GM21515 (cell line): ENCODE results near the gene CALY.
A peak's percentile ranks its signal among the peaks of the same experiment; 100 is the strongest.
"Not testable (repeated sequence)": the region's sequence is repeated elsewhere in the genome, so short reads cannot be mapped to it uniquely, and the experiment has no call there.

ENCODE experiments used
- ATAC-seq: cut with Tn5 transposase; IDR thresholded peaks from one replicate; pipeline ENCODE4 v1.9.1; 2021; ENCODE audit not compliant: unreplicated experiment

The CALY gene

DNA sequence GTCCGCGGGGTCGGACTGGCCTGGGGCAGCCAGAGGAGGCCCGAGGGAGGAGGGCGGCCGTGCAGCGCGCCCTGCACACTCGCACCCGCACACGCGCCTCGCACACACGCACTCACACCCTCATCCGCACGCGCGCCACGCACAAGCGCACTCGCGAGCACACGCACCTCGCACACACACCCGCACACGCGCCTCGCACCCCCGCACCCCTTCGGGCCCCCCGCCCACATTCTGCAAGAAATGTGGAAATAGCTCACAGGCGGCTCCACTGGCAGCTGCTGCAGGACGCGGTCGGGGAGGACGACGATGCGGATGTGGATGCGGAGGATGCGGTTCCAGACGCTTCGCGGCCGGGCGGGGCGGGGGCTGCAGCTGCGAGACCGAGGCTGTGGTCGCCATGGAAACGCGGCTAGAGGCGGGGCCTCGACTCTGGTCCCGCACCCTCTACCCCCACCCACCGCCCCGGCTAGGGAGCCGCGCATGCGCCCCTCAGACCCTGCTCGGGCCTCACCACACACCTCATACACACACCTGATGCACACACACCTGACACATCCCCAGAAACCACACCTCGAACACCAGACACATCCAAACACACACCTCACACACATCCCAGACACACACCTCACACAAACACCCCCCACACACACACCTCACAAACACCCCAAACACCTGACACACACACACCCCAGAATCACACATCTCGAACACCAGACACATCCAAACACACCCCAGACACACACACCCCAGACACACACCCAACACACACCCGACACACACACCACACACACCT lies at the start of gene CALY:
Gene CALY, minus strand, starts transcription at position 320 of the 793 bp plus-strand sequence. CDS start 7,907 bp downstream, outside the sequence.
- ATAC-seq: no peak

DNA sequence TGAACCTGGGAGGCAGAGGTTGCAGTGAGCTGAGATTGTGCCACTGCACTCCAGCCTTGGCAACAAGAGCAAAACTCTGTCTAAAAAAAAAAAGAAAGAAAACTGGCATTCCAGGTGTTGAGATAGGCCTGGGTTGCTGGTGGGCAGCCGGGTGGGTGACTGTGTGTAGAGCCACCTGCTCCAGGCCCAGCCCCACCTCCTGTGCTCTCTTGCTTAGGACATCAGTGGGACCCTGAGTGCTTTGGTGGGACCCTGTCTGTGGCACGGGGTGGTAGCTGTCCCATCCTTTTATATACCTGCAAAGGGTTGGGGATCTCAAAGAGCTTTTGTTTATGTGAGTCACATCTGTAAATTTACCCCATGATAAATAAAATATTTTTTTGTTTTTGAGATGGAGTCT lies 48.5 kb upstream of the CALY start:
- ATAC-seq: no peak

GRCh38 chr10:133384071-133384470 lies 47.4 kb upstream of the CALY start:
- ATAC-seq: no peak

- ATAC-seq: no peak
Measured at GRCh38 chr10:133383551-133383950, 46.9 kb upstream of the CALY start.

DNA sequence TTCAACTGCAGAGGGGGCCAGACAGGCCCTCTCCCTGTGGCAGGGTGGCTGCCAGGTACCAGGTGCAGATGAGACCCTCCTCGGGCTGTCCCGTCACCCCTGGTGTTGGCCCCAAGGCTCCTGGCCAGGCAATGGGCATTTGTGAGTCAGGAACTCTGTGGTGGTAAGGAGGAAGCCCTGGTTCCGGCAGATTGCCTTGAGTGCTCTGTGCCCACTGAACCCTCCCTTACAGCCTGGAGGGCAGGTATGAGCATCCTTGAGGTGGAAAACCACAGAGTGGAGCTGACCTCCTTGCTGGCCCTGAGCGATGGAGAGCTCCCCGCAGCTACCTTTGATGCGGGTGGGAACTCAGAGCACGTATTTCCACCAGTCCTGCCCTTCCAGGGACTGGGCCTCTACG lies 44.3 kb upstream of the CALY start:
- ATAC-seq: no peak

DNA sequence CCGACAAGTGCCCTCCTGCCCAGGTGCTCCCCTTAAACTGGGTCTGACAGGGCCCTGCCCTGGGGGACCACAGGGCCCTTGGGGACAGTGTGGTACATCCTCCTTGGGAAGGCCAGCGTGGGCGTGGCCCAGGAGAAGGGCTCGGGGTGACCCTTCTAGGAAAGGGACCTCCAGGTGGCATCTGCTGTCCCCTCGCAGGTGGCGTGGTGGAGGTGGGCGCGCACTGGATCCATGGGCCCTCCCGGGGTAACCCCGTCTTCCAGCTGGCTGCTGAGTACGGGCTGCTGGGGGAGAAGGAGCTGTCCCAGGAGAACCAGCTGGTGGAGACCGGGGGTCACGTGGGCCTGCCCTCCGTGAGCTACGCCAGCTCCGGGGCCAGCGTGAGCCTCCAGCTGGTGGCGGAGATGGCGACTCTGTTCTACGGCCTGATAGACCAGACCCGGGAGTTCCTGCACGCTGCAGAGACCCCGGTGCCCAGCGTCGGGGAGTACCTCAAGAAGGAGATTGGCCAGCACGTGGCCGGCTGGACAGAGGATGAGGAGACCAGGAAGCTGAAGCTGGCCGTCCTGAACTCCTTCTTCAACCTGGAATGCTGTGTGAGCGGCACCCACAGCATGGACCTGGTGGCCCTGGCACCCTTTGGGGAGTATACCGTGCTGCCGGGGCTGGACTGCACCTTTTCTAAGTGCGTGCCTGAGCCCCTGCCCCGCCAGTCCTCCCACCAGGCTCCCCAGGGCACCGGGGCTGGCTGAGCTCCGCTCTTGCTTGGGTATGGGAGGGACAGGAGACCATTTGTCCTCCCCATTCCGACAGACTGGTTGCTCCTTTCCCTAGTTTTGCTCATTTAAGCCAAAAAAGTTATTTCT lies 43.3 kb upstream of the CALY start:
- ATAC-seq: peak; percentile 2

- peak; percentile 54 for ATAC-seq
Measured at GRCh38 chr10:133379152-133379800, 42.6 kb upstream of the CALY start, which contains the start of gene PAOX. TSS of gene PAOX (plus strand) at chr10:133379262. CDS start at chr10:133379317, 55 bp downstream.

DNA sequence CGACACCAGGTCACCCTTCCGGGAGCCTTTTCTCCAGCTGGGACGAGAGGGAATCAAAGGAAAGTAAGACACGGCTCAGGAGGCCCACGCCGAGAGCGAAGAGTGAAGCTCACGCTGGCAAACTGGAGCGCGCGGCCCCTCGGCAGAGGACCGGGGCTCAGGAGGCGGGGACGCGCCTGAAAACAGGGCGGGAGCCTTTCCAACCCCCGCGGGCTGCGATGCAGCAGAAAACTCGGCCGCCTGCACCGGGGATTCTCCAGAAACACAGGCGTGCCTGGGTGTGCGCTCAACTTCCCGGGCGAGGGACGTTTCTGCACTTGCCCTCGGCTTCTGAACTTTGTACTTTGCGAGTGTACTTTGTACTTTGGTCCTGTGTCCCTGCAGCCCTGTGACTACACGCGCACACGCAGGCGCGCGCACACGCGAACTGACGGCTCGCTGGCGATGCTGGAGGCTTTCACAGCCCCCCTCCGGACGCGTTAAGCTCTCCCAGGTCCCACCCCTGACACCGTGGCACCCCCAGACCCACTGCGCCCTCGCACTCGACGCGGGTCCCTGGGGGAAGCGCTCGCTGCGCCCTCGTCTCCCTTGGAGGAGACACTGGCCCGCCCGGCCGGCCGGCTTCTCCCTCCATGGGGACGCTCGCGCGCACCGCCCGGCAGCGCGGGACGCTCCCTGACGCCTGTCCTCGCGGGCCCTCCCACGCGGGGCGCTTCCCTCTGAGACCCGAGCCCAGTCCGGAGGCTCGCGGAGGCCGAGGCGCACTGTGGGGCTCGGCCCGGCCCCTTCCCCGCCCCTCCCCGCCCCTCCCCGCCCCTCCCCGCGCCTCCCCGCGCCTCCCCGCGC lies 41.8 kb upstream of the CALY start:
- ATAC-seq: peak; percentile 39

GRCh38 chr10:133377818-133378250 lies 41.1 kb upstream of the CALY start:
- no peak for ATAC-seq

GRCh38 chr10:133377025-133377817 lies 40.5 kb upstream of the CALY start:
- ATAC-seq: no peak

GRCh38 chr10:133376183-133376582 lies 39.5 kb upstream of the CALY start:
- ATAC-seq: not testable (repeated sequence)

DNA sequence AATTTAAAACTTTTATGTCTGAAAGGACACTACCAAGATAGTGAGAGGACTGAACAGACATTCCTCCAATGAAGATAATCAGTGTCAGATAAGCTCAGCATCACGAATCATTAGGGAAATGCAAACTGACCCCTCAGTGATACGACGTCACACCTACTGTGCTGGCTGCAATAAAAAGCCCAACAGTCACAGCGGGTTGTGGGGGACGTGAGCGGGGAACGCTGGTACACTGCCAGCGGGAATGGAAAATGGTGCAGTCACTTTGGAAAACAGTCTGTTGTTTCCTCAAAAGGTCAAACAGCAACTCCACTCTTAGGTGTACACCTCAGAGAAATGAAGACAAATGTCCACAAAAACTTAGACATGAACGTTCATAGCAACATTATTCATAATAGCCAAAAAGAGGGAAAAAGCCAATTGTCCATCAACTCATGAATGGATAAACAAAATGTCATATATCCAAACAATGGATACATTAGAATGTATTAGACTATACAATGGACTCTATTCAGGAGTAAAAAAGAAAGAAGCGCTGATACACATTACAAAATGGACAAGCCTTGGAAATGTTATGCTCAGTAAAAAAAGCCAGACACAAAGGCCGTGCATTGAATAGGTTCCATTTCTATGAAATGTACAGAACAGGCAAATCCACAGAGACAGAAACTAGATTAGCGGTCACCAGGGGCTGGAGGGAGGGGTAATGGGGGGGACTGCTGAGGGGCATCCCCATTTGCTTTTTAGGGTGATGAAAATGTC lies 38.8 kb upstream of the CALY start:
- ATAC-seq: no peak

GRCh38 chr10:133373174-133374090 lies 36.7 kb upstream of the CALY start, which contains the start of gene ECHS1:
TSS of gene ECHS1 (minus strand) at chr10:133373354. CDS start at chr10:133373333, 21 bp downstream.
- ATAC-seq: peak; percentile 99

GRCh38 chr10:133372507-133372906 lies 35.8 kb upstream of the CALY start:
- ATAC-seq: no peak

DNA sequence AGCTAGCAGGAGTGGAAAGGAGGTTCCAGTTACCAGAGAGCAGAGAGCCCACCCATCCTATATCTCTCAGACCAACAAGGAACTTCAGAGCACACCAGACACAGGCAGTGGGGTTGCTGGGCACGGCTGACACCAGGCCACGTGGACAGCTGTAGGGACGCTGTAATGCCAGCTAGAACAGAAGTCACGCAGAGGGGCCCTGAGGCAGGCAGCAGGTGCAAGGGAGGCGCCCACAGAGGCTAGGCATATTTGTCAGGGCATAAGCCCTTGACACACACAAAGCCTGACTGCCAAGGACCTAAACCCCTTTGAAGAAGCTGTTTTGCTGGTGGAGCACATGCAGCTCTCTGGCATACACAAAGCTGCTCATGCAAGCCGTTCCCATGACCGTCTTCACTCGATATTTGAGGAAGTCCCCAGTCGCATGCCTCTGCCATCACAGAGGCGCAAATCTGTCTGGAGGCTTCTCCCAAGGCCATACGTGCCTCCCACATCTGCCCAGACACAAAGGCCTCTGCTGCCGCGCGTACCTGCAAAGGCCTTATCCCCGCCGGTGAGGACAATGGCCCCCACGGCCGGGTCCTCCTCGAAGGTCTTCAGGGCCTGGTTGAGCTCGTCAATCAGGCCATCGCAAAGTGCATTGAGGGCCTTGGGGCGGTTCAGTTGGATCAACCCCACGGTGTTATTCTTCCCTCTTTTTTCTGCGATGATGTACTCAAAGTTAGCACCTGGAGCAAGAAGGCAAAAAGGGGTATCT lies 33.5 kb upstream of the CALY start:
- no peak for ATAC-seq

DNA sequence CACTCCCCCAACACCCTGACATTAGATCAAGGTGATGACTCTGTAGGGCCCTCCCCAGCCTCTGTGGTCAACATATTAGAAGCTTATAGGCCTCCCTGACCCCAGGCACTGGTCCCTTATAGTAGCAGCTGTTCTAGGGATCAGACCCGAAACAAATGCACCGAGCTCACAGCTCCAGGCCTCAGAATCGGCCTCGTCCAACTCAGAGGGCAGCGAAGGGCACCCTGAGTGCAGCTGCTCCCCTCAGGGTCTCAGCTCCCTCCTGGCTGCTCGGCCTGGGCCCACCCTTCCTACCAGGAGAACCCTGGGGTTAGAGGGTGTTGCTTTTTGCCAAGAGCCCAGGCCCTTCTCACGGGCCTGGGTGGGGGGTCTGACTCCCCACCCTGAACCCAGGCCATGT lies 31.5 kb upstream of the CALY start:
- ATAC-seq: no peak

DNA sequence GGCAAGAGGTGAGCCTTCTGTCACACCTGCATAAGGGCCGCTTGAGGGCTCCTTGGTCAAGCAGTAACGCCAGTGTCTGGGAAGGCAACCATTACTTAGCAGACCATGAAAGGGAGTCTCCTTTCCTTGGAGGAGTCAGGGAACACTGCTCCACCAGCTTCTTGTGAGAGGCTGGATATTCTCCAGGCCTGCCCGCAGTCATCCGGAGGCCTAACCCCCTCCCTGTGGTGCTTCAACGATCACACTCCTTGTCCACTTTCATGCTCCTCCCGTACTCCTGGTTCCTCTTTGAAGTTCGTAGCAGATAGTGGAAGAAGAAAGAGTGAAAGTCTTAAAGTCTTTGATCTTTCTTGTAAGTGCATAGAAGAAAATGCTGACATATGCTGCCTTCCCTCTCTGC lies 30.8 kb upstream of the CALY start:
- ATAC-seq: not testable (repeated sequence)
